Heart left ventricle (tissue), 13 donors: Measurements from ENCODE around the gene PIGW.

Experiments used
- CTCF ChIP-seq, 12 donors: fragments of 200-600 bp; sonication (generic) in 4 of 12; IDR thresholded peaks; one replicate each; pipeline versions ENCODE4 v1.5.0 to v1.8.0; 2018 to 2022; ENCODE audit warnings: antibody characterized with exemption in 12 of 12, mild to moderate bottlenecking in 5 of 12
- POLR2A ChIP-seq, 2 donors: fragments of 450-650 bp; IDR thresholded peaks; one replicate each; pipeline ENCODE4 v1.6.1; 2017; ENCODE audit warnings: antibody characterized with exemption in 2 of 2, mild to moderate bottlenecking in 2 of 2, moderate library complexity in 2 of 2
- donor health status: ischemic (EF 13 %, LVEDD 7.1; RV severe dilation, severe dysfunction).
- donor health status: DM: no; HTN: yes; CAD: no.
- donor health status: DM: no; HTN: no; CAD: no.
- donor health status: ischemic (EF 25% LVEDD 6.9; RV normal size, moderate dysfunction).
- donor health status: ischemic (EF 25% LVEDD 5.7; RV mildly dilated, moderate dysfunction).
- donor health status: ischemic (EF 35%, LVEDD 5.7; RV mildly dilated, moderate dysfunction).
- donor health status: nonischemic (EF 11% LVEDD 7.7; RV severe dilation, severe dysfunction).
- donor health status: DM: yes; HTN: yes; CAD: no.
- donor health status: PGD.
- donor health status: ischemic (EF 29% LVEDD 5.4; RV normal size, mild dysfunction).
- donor health status: nonischemic (EF 23%, LVEDD 6.1; RV moderate dilation, normal function).

DNA sequence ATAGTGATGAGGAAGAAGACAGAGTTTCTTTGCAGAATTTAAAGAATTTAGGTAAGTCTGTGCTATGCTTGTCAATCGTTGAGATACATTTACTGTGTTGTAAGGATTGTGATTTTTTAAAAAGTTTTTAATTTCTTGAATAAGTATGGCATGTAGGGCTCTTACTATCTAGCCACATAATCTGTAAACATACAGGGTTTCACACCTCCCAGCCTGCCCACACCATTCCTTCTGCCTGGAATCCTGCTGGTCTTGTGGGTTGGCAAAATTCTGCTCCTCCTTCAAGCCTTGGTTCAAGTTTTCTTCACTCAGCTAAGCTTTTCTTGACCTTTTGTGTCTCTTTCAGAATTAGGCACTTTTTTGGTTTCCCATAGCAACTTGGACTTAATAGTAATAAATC, 40.8 kb upstream of the PIGW start:
- TF ChIP-seq CTCF (IDR thresholded peaks at IDR 0.05) (no peak), POLR2A (IDR thresholded peaks at IDR 0.05) (no peak)
